DOHH2 (cell line): ENCODE measurements around the gene GCAT.
"Not testable (repeated sequence)": the region's sequence is repeated elsewhere in the genome, so short reads cannot be mapped to it uniquely, and the experiment has no call there.

ENCODE experiments used
- H3F3A ChIP-seq: fragments of 200-600 bp; sonication (generic), shearing (Covaris generic); 2 replicates; pipeline ENCODE4 v1.6.0; 2016; ENCODE audit warnings: antibody characterized with exemption, mild to moderate bottlenecking; ENCODE audit not compliant: control insufficient read depth, insufficient read depth
- H3K27ac ChIP-seq: fragments of 200-600 bp; sonication (generic); 2 replicates; pipeline ENCODE4 v1.5.1; 2014; ENCODE audit warnings: low read depth, mild to moderate bottlenecking, low read length, moderate library complexity
- H3K27me3 ChIP-seq: fragments of 200-600 bp; sonication (generic); 2 replicates; pipeline ENCODE4 v1.6.1; 2014; ENCODE audit warnings: mild to moderate bottlenecking, low read length, mixed read lengths; ENCODE audit not compliant: control insufficient read depth
- H3K36me3 ChIP-seq: fragments of 200-600 bp; sonication (generic); 2 replicates; pipeline ENCODE4 v1.6.1; 2014; ENCODE audit warnings: mild to moderate bottlenecking, low read length, moderate library complexity, mixed read lengths; ENCODE audit not compliant: control insufficient read depth
- H3K4me1 ChIP-seq: fragments of 200-600 bp; sonication (generic); 2 replicates; pipeline ENCODE4 v1.6.1; 2014; ENCODE audit warnings: mild to moderate bottlenecking, low read length, mixed read lengths; ENCODE audit not compliant: control insufficient read depth
- H3K4me2 ChIP-seq: fragments of 200-600 bp; sonication (generic); 2 replicates; pipeline ENCODE4 v1.6.0; 2014; ENCODE audit warnings: mild to moderate bottlenecking, low read length, moderate library complexity
- H3K4me3 ChIP-seq: fragments of 200-600 bp; sonication (generic); 2 replicates; pipeline ENCODE4 v1.5.1; 2014; ENCODE audit warnings: mild to moderate bottlenecking, low read length, mixed read lengths
- H3K79me2 ChIP-seq: fragments of 200-600 bp; sonication (generic); 2 replicates; pipeline ENCODE4 v1.6.1; 2014; ENCODE audit warnings: mild to moderate bottlenecking, low read length, mixed read lengths; ENCODE audit not compliant: control insufficient read depth
- H3K9me2 ChIP-seq: fragments of 200-600 bp; sonication (generic); replicated peaks from 2 replicates; pipeline ENCODE4 v1.6.1; 2014; ENCODE audit warnings: mild to moderate bottlenecking, low read length, mixed read lengths; ENCODE audit not compliant: control insufficient read depth
- H3K9me3 ChIP-seq: fragments of 200-600 bp; sonication (generic); 2 replicates; pipeline ENCODE4 v1.6.1; 2014; ENCODE audit warnings: antibody characterized with exemption, low read length, mixed read lengths; ENCODE audit not compliant: control insufficient read depth, insufficient read depth
- H4K20me1 ChIP-seq: fragments of 200-600 bp; sonication (generic); 2 replicates; pipeline ENCODE4 v1.6.0; 2014; ENCODE audit warnings: low read depth, mild to moderate bottlenecking, antibody characterized with exemption, low read length, moderate library complexity; ENCODE audit not compliant: control insufficient read depth, insufficient read depth
- EZH2phosphoT487 ChIP-seq: fragments of 200-600 bp; sonication (generic); IDR thresholded peaks from 2 replicates; pipeline ENCODE4 v1.6.1; 2017; ENCODE audit warnings: borderline replicate concordance, mild to moderate bottlenecking, antibody characterized with exemption, low read length, moderate library complexity, mixed read lengths
- TF ChIP-seq, protein P1 (sequence below): fragments of 200-600 bp; sonication (generic); IDR thresholded peaks from one replicate; pipeline ENCODE4 v1.5.1; 2014; ENCODE audit warnings: antibody characterized with exemption, mild to moderate bottlenecking, low read depth, low read length; ENCODE audit not compliant: poor library complexity, severe bottlenecking

Gene GCAT

DNA sequence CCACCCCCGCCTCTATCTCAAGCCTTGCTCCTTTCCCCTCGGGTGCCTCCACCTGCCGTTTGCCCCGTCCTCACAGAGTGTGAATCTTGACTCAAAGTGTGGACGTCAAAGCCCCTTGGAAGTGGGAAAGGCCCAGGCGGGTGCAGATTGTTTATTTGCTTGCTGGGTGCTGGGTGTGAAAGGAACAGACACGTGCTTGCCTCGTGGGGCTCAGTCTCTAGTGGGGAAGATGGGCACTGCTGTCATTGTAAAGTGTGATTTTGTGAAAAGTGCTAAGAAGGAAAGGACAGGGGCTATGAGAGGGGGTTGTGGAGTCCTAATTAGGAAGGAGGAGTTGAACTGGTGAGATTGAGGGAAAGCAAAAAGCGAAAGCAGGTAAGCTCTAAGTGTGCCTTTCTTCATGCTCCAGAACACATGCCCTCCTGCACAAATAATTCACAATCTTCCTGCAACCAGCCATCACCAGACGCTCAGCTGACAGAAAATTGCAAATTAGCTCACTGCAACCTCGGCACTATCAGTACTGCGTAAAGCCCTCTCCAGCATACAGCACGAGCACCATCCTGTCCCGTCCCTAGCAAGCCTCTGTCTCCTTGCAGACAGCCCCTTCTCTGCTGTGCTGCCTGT lies 9.7 kb upstream of the GCAT start:
- H3K36me3 ChIP-seq, result no peaks in the 10 kb centered on the region
- H3K27ac ChIP-seq, result no peak overlapping the region
- H3K4me1 ChIP-seq, result peaks cover 9% of the 10 kb centered on the region
- TF ChIP-seq, protein P1, sequence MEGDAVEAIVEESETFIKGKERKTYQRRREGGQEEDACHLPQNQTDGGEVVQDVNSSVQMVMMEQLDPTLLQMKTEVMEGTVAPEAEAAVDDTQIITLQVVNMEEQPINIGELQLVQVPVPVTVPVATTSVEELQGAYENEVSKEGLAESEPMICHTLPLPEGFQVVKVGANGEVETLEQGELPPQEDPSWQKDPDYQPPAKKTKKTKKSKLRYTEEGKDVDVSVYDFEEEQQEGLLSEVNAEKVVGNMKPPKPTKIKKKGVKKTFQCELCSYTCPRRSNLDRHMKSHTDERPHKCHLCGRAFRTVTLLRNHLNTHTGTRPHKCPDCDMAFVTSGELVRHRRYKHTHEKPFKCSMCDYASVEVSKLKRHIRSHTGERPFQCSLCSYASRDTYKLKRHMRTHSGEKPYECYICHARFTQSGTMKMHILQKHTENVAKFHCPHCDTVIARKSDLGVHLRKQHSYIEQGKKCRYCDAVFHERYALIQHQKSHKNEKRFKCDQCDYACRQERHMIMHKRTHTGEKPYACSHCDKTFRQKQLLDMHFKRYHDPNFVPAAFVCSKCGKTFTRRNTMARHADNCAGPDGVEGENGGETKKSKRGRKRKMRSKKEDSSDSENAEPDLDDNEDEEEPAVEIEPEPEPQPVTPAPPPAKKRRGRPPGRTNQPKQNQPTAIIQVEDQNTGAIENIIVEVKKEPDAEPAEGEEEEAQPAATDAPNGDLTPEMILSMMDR, result no peak
- TF ChIP-seq EZH2phosphoT487, result no peak
- H3F3A ChIP-seq, result no peaks in the 10 kb centered on the region
- H3K4me2 ChIP-seq, result peak overlapping the region; percentile 39
- H3K9me2 ChIP-seq, result no peaks in the 10 kb centered on the region
- no peaks in the 10 kb centered on the region for H3K79me2 ChIP-seq
- H3K9me3 ChIP-seq, result no peaks in the 10 kb centered on the region
- H3K27me3 ChIP-seq, result peaks cover 19% of the 10 kb centered on the region
- no peaks in the 10 kb centered on the region for H4K20me1 ChIP-seq
- peak overlapping the region; percentile 17; the same call in 1 of the 2 replicates for H3K4me3 ChIP-seq

DNA sequence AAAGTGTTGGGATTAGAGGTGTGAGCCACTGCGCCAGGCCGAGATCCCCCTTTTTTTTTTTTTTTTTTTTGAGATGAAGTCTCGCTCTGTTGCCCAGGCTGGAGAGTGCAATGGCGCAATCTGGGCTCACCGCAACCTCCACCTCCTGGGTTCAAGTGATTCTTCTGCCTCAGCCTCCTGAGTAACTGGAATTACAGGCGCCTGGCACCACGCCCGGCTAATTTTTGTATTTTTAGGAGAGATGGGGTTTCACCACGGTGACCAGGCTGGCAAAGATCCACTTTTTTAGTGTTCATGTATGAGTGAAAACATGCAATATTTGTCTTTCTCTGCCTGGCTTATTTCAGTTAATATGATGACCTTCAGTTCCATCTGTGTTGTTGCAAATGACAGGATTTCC lies 7.8 kb upstream of the GCAT start:
- H3F3A ChIP-seq, H3K4me3 ChIP-seq, H4K20me1 ChIP-seq, H3K9me2 ChIP-seq, H3K36me3 ChIP-seq, H3K9me3 ChIP-seq, H3K4me2 ChIP-seq, H3K27ac ChIP-seq, H3K79me2 ChIP-seq, H3K4me1 ChIP-seq: not testable (repeated sequence)
- peaks cover 37% of the 10 kb centered on the region for H3K27me3 ChIP-seq

DNA sequence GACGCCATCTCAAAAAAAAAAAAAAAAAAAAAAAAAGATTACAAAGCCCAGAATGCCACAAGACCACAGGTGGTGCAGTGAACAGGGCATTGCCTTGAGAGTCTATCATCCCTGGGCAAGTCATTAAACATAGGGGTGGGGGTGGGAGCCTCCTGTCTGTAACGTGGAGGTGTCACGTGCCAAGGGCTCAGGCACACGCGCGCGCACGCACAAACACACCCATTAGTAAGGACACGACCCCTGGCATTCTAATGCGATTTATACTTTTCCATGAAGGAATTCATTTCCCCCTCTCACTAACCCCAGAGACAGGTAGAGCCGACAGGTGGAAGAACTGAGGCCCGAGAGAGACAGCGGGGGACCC lies 5.8 kb upstream of the GCAT start:
- no peak overlapping the region for H3K4me3 ChIP-seq
- no peak for TF ChIP-seq EZH2phosphoT487
- TF ChIP-seq, protein P1, result no peak
- peaks cover 16% of the 10 kb centered on the region for H3K4me1 ChIP-seq
- no peaks in the 10 kb centered on the region for H3K9me3 ChIP-seq
- no peaks in the 10 kb centered on the region for H3K9me2 ChIP-seq
- H3K79me2 ChIP-seq, result no peaks in the 10 kb centered on the region
- peaks cover under 1% of the 10 kb centered on the region; the same call in 1 of the 2 replicates for H3F3A ChIP-seq
- no peaks in the 10 kb centered on the region for H3K36me3 ChIP-seq
- no peak overlapping the region for H3K4me2 ChIP-seq
- peaks cover 56% of the 10 kb centered on the region for H3K27me3 ChIP-seq
- H4K20me1 ChIP-seq, result no peaks in the 10 kb centered on the region
- H3K27ac ChIP-seq, result no peak overlapping the region

DNA sequence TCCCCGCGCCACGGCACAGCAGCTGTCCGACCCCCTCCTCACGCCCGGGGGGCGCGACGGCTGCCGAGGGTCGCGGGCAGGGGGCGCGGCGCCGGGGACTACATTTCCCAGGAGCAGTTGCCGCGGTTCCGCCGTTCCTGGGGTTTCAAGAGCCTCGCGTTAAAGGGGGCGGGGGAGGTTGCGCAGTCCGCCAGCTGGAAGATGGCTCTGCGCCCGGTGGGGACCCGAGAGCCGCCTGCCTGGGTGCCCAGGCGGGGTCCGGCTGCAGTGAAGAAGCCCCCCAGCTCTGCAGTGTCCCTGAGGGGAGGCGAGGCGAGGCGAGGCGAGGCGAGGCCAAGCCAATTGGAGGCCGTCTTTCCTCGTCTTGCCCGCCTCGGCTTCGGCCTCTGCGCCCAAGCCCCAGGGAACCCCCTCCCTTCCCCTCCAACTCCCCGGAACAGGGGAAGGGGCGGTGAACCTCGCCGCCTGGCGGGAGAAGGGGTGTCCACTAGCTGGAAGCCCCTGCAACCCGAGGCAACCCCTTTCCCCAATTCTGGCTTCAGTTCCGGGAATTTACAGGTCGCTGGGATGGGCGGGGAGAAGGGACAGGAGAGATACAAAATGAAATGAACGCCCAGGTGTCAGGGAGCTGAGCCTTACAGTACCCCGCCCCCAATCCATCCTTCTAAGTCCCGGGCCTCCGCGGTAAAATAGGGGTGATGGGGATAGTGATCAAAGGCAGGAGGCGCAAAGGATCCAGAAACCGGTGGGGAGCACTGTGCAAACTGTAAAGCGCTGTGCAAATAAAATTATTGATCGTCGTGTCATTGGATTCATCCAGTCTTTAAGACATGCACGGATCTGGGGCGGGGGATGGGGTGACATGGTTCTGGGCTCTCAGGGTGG lies 5.2 kb upstream of the GCAT start:
- Histone ChIP-seq H3K4me1 (peaks cover 22% of the 10 kb centered on the region), H3K9me2 (no peaks in the 10 kb centered on the region), H3K9me3 (no peaks in the 10 kb centered on the region), H3K79me2 (no peaks in the 10 kb centered on the region), H3K36me3 (no peaks in the 10 kb centered on the region), H3K4me2 (no peak overlapping the region), H3F3A (peaks cover 2% of the 10 kb centered on the region; the same call in 1 of the 2 replicates), H4K20me1 (no peaks in the 10 kb centered on the region), H3K27me3 (peaks cover 62% of the 10 kb centered on the region), H3K4me3 (no peak overlapping the region), H3K27ac (no peak overlapping the region)
- TF ChIP-seq, protein P1, result no peak
- TF ChIP-seq EZH2phosphoT487, result no peak
